Measurements from ENCODE around the gene CCDC167.
A peak's percentile ranks its signal among the peaks of the same experiment; 100 is the strongest.

CCDC167 gene

DNA sequence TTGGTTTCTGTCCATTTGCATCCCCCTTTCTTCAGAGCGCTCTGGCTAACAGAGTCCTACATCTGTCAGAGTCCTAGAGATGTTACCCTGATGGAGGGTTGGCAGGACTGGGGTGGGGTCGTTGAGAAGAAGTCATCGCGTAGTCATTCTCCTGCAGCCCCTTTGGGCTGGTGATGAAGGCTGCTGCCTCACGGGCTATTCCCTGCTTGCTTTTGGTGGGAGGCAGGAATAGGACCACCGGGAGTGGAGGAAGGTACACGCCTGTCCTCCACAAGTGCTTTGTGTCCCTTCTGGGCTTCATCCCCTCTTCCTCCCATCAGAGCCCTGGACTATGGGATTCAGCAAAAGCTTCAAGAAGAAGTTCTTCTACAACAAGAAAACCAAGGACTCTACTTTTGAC, 20.9 kb downstream of the CCDC167 start:
- H3K4me1 ChIP-seq: peaks cover 16% of the 10 kb centered on the region
- H3K9me3 ChIP-seq: no peaks in the 10 kb centered on the region
- H3K4me3 ChIP-seq (ENCODE audit: low read depth, low read length): no peak overlapping the region
- TF ChIP-seq, protein P1, sequence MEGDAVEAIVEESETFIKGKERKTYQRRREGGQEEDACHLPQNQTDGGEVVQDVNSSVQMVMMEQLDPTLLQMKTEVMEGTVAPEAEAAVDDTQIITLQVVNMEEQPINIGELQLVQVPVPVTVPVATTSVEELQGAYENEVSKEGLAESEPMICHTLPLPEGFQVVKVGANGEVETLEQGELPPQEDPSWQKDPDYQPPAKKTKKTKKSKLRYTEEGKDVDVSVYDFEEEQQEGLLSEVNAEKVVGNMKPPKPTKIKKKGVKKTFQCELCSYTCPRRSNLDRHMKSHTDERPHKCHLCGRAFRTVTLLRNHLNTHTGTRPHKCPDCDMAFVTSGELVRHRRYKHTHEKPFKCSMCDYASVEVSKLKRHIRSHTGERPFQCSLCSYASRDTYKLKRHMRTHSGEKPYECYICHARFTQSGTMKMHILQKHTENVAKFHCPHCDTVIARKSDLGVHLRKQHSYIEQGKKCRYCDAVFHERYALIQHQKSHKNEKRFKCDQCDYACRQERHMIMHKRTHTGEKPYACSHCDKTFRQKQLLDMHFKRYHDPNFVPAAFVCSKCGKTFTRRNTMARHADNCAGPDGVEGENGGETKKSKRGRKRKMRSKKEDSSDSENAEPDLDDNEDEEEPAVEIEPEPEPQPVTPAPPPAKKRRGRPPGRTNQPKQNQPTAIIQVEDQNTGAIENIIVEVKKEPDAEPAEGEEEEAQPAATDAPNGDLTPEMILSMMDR (IDR thresholded peaks at IDR 0.05; ENCODE audit: low read depth, low read length): no peak
- peaks cover 41% of the 10 kb centered on the region for H3K36me3 ChIP-seq
- no peaks in the 10 kb centered on the region for H3K27me3 ChIP-seq
- no peak for DNase-seq

DNA sequence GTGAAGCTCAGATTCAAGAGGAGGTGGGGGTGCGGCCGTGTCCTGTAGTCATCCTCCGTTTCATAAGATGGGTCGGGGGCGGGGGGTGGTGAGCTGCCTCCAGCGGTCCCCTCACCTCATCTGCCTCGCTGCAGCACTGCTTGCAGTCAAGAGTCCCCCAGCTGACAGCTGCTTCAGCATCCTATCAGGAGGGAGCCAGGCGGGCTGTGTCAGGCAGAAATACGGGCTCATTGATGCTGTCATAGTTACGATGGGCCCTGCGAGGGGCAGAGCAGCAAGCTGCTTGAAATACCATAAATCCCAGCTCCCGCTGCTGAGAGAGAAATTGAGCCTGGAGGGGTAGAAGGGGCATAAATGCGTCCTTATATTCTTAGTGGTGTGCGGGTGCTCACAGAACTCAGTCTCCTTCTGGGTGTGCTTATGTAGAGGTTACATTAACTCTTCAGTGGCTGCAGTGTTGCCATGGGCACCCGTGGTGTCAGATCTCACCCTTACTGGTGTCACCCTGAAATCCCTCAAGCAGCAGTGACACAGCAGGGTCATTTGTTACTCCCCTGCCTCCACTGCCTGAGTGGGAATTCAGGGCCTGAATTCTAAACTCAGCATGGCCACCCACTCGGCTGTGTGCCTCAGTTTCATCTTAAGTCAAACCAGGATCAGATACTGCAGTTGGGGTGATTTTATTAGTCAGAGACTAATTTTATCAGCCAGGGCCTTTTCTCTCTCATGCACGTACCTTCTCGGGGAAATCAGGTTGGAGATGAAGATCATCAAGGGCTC, 21.8 kb downstream of the CCDC167 start:
- no peaks in the 10 kb centered on the region for H3K9me3 ChIP-seq
- TF ChIP-seq, protein P1 (IDR thresholded peaks at IDR 0.05; ENCODE audit: low read depth, low read length): no peak
- peaks cover 22% of the 10 kb centered on the region for H3K4me1 ChIP-seq
- no peak for DNase-seq
- H3K27me3 ChIP-seq: no peaks in the 10 kb centered on the region
- peaks cover 36% of the 10 kb centered on the region for H3K36me3 ChIP-seq
- H3K4me3 ChIP-seq (ENCODE audit: low read depth, low read length): no peak overlapping the region

DNA sequence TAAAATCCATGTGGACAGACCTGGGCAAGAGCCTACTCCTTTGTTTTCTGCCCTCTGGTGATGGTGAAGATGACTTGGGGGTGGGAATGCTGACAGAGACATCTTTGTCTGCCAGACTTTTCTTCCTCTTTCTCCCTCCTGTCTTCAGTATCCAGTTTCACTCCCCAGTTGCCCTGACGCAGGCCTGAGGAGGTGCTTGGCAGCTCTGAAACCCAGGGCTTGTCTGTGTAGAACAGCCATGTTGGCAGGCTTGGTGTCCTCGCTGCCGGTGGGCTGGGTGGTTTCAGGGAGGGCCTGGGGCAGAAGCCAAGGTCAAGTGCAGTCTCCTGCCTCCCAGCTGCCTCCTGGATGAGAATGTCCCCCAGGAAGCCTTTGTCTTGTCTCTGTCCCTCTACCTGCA, 22.5 kb downstream of the CCDC167 start:
- H3K4me1 ChIP-seq: peaks cover 17% of the 10 kb centered on the region
- no peaks in the 10 kb centered on the region for H3K9me3 ChIP-seq
- peaks cover 40% of the 10 kb centered on the region for H3K36me3 ChIP-seq
- H3K27me3 ChIP-seq: no peaks in the 10 kb centered on the region
- TF ChIP-seq, protein P1 (IDR thresholded peaks at IDR 0.05; ENCODE audit: low read depth, low read length): no peak
- no peak for DNase-seq
- H3K4me3 ChIP-seq (ENCODE audit: low read depth, low read length): no peak overlapping the region

DNA sequence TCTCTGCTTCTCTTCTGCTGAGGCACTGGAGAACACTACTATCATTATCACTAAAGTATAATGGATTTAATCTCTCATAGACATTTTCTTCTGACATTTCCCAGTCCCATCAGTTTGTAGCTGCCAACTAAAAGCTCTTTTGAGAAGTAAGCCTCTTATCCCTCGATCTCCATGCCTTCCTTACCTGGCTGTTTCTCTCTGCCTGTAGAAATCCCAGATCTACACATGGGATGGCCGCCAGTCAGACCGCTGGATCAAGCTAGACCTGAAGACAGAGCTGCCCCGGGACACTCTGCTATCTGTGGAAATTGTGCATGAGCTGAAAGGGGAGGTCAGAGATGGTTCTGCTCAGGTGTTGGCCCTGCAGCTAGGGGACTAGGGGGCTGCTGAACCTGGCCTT, 25.4 kb downstream of the CCDC167 start:
- no peak for DNase-seq
- H3K4me3 ChIP-seq (ENCODE audit: low read depth, low read length): no peak overlapping the region
- H3K4me1 ChIP-seq: peaks cover 7% of the 10 kb centered on the region; the same call in 1 of the 2 replicates
- TF ChIP-seq, protein P1 (IDR thresholded peaks at IDR 0.05; ENCODE audit: low read depth, low read length): no peak
- peaks cover 44% of the 10 kb centered on the region for H3K36me3 ChIP-seq
- no peaks in the 10 kb centered on the region for H3K27me3 ChIP-seq
- no peaks in the 10 kb centered on the region for H3K9me3 ChIP-seq

DNA sequence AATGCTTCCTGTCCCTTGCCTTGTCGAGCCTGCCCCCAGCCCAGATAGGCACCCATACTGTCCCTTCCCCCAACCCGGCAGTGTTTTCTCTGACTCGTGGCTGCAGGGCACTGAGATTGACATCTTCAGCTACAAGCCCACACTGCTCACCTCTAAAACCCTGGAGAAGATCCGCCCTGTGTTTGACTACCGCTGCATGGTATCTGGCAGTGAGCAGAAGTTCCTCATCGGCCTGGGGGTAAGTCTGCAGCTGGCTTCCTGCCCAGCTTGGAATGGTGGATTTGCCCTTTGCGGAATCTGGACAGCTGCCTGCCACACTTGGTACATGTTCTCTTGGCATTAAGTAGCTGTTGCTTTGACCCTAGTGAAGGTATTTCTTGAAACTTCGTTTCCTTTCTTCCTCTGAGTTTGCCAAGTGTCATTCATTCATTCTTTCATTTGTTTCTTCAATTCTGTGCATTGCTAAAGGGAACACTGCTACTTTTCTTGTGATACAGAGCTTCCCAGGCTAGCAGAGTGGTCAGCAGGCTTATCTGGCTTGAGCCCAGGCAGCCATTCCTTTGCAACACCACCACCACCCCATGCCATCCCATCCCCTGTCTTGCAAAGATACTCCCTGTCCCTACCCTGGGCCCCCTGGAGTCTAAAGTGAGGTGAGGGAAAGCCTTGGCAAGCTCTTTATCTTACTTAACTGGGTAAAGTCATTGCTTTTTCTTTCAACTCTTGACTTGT, 26.2 kb downstream of the CCDC167 start:
- Histone ChIP-seq H3K4me3 (ENCODE audit: low read depth, low read length) (no peak overlapping the region), H3K27me3 (no peaks in the 10 kb centered on the region), H3K9me3 (no peaks in the 10 kb centered on the region), H3K4me1 (peaks cover 7% of the 10 kb centered on the region; the same call in 1 of the 2 replicates), H3K36me3 (peaks cover 42% of the 10 kb centered on the region)
- TF ChIP-seq, protein P1 (IDR thresholded peaks at IDR 0.05; ENCODE audit: low read depth, low read length): no peak
- DNase-seq: peak; percentile 85

DNA sequence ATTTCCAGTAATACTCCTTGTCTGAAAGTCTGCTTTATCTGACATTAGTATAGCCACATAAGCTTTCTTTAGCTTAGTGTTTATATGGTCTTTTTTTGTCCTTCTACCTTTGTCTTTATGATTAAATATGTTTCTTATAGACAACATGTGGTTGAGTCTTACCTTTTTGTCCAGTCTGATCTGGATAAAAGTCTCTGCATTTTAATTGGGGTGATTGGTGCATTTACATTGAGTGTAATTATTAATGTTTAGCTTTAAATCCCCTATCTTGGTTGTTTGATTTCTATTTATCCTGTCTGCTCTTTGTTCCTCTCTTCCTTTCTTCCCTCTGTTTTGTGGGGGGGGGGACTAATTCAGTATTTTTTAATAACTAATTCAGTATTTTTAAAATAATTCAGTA, 32.0 kb downstream of the CCDC167 start:
- peaks cover 31% of the 10 kb centered on the region for H3K36me3 ChIP-seq
- TF ChIP-seq, protein P1 (IDR thresholded peaks at IDR 0.05; ENCODE audit: low read depth, low read length): no peak

More for the DNA sequence above, 32.0 kb downstream of the CCDC167 start:
- no peaks in the 10 kb centered on the region; the same call in 1 of the 2 replicates for H3K9me3 ChIP-seq
- no peaks in the 10 kb centered on the region for H3K27me3 ChIP-seq
- DNase-seq: no peak
- no peak overlapping the region for H3K4me3 ChIP-seq (ENCODE audit: low read depth, low read length)
- no peaks in the 10 kb centered on the region; the same call in 1 of the 2 replicates for H3K4me1 ChIP-seq
